Ecto neural progenitor cell (in vitro differentiated cells): ENCODE data around the gene NELL2.
"Not testable (repeated sequence)": the region's sequence is repeated elsewhere in the genome, so short reads cannot be mapped to it uniquely, and the experiment has no call there.

Source experiments
- DNase-seq: peaks from one replicate; pipeline ENCODE4 v3.0.0-alpha.2; 2018; ENCODE audit warnings: low spot score

The NELL2 gene

DNA sequence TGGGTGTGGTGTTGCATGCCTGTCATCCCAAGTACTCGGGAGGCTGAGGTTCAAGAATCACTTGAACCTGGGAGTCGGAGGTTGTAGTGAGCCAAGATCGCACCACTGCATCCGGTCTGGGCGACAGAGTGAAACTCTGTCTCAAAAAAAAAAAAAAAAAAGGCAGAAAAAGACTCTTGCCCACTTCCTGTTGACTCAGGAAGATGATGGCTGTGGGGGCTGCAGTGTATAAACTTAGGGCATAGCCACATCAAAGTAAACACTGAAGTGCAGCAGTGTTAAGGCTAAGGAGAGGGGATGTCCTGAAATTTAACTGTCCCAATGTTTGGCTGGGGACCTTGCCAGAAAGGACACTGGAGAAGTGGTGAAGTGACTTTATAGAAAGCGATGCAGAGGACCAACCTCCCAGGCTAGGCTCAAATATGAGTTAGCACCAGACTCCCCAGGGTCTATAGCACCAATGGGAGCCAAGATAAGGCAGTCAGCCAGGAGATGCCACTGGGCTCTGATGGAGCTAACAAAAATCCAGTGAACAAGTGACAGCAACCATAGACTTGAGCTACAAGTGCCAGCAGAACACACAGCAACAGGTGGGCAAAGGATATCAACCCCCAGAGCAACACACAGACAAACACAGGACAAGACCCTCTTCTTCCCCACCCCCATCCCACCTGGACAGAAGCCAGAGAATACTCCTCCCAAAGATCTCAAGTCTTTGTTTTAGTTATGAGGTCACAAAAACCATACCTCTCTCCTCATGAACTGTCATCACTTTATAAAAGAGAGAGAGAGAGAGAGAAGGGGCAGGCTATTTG, 28.0 kb downstream of the NELL2 start:
- DNase-seq: no peak

DNA sequence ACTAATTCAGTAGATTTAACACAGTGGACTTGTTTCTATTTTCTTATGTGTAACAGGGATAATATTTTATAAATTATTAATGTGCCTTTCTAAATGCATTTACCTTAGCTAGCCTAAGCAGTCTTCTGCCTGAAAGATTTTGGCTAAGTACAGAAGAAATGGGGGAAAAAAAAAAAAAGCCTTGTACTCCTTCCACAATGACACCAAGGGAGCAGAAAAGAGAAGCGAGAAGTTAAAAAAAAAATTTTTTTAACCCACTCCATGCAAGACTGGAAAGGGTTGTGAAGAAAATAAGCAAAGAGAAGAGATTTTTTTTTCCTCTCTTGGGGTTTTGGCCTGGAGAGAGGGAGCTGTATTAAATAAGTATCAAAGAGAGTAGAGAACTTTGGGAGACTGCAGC, 28.7 kb downstream of the NELL2 start:
- no peak for DNase-seq

DNA sequence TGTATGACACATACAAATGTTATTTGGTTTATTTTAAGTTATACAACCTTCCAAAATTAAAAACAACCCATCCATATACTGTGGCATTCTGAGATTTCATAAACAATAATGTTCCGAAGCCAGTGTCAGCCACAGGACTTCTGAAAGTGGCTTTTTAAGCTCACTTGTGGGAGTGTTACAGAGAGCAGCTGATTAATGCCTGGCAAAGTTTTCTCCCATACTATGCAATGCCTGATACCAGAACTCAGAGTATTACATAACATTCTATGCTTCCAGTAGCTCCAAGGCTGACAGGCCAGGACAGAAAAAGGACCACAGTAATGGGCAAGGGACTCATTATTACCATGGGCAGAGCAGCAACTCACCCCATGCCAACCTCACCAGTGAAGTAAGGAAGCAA, 29.3 kb downstream of the NELL2 start:
- DNase-seq: no peak

DNA sequence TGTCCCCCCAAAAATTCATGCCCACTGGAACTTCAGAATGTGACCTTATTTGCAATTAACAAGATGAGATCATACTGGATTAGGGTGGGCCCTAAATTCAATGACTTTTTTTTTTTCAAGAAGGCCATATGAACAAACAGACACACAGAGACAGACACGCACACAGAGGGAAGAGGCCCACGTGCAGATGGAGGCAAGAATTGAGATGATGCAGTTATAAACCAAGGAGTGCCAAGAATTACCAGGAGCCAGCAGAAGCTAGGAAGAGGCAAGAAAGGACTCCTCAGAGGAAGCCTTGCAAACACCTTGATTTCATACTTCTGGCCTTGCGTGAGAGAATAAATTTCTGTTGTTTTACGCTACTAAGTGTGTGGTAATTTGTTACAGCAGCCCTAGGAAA, 33.4 kb downstream of the NELL2 start:
- no peak for DNase-seq

DNA sequence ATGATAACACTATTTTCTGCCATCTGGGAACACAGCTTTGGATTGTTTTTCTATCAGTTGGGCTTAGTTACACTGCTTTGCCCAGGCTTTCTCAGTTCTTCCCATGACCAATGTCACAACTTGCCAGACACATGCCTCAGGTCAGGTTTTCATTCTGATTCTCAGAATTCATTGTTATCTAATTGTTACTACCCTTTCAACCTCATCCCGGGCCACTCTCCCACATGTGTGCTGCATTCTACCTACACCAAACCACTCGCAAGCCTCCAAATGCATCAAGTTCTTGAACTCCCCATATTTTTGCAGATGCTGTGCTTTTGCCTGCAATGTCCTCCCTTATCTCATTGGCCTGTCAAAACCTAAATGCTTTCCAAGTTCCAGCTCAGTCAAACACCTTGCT, 36.3 kb downstream of the NELL2 start:
- DNase-seq: no peak

DNA sequence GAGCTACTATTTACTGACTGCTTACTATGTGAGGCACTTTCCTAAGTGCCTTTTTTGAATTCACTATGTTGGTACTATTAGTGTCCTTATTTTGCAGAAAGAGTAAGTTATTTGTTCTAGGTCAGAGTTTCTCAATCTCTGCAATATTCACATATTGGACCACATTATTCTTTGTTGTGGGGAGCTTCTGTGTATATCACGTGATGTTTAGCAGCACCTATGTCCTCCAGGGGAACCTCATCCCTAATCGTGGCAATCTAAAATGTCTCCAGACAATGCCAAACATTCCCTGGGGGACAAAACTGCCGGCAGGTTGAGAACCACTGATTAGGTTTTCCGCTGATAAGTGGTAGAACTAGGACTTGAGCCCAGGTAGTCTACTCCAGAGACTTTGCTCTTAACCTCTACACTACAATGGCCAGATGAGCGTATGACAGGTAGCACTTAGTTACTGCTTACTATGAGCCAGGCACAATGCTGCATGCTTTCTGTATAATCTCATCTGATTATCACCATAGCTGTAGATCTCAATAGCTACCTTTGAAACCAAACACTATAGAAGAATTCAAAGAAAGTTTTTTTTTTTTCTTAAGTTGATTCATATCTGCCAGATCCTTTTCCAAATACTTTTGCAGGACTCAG, 38.9 kb downstream of the NELL2 start:
- DNase-seq: no peak

DNA sequence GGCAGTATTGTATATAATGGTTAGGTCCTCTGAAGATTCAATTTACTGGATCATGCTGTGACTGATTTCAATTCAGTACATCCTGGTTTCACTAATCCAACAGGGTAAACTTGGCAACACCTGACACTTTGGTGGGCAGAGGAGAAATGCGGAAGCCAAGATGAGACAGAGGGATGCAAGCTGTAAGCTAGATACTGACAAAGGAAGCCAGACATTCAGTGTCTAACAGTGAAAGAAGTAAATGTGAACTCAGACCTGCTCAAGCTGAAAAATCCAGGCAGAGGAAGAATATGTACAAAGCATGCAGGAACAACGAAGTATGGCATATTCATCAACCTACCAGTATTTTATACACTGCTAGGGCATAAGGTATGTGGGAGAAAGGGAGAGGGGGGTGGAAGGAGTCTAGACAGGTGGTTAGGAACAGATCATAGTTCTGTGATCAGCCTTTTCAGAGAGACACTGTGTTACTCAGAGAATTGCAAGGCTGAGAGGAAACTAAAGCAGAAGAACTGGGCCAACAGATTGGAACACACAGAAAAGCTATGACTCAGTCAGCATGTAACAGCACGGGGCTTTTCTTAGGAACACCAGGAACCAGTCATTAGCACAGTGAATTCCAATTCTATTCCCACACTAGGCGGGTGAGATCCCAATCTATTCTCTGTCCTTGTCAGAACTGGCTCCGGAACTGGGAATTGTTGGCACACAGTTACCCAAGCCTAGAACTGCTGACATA, 40.3 kb downstream of the NELL2 start:
- no peak for DNase-seq

DNA sequence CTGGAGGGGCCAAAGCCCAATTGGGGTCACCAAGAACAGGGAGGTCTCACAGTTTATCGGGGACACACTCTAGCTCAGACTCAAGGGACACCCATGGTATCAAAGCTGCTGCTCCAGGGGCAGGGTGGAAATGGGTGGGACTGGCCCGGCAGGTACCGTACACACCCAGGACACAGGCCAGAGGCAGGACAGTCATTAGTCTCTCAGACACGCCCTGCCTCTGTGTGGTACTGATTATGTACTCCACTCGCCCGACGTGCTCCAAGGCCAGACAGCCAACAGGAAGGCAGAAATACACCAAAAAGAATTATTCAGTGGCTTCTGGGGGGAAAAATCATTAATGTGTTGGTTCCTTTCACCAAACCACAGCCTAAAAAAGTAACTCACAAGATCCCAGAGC, 41.1 kb downstream of the NELL2 start:
- not testable (repeated sequence) for DNase-seq

DNA sequence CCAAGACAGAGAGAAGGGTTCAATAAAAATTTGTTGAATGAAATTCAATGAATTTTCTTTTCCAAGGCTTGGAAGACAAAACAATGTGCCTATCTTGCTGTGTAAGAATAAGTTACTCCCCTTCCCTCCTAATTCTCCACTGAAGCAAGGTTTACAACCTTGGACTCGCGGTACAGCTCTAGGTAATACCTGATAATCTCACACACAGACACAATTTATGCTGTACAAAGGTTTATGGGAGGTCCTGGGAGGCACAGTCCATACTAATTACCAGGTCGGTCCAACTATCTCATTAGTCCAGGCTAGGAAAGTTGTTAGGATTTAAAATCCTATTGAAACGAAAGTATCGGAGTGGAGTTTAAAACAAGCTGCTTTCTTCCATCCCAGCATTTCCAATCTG, 42.6 kb downstream of the NELL2 start:
- DNase-seq: no peak

DNA sequence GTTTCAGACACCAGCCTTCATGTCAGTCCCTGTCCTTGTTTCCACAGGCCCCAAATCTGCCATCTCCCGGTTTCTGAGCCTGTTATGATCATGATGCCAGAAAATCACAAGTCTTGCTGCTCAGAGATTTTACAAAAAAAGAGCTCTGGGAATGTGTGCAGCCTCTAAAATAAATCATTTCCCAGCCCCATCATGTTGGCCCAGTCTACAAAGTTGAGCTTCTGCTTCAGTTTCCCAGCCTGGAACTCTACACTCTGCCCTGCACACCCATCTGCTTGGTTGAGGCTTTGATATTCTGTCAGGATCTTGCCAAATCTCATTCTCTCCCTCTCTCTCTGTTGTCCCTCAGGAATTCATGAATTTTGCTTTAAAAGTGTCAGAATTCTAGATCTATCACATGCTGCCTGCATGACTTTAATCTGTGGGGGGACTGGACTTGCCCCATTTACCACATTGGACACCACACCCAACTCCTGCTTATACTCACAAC, 45.5 kb downstream of the NELL2 start:
- no peak for DNase-seq

DNA sequence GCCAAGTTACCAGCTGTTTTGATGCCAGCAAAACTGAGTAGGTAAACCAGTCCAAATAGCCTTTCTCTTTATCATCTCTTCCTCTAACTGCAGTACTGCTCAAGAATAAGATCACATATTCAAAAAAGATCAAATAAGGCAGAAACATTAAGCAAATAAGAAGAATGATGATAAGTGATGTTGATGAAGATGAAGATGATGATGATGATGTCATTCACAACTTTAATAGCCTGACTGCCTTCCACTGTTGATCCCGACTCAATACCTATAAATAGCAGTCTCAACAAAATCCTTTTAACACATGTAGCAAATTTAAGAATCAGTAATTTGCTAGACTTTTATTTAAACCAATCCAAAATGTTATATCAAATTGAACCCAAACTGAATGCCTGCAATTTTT, 47.1 kb downstream of the NELL2 start:
- DNase-seq: no peak

DNA sequence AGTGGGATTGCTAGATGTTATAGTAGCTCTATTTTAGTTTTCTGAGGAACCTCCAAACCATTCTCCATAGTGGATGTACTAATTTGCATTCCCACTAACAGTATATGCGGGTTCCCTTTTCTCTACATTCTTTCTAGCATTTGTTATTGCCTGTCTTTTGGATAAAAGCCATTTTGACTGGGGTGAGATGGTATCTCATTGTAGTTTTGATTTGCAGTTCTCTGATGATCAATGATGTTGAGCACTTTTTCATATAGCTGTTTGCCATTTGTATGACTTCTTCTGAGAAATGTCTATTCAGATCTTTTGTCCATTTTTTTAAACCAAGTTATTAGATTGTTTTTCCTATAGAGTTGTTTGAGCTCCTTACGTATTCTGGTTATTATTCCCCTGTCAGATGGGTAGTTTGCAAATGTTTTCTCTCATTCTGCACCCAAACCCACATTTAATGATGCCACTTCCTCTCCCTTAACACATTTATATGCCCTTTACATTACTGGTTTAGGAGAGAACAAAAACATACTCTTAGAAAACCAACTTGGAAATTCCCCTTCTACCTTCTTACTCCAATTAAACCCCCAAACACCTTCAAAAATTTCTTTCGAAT, 48.2 kb downstream of the NELL2 start:
- DNase-seq: no peak

DNA sequence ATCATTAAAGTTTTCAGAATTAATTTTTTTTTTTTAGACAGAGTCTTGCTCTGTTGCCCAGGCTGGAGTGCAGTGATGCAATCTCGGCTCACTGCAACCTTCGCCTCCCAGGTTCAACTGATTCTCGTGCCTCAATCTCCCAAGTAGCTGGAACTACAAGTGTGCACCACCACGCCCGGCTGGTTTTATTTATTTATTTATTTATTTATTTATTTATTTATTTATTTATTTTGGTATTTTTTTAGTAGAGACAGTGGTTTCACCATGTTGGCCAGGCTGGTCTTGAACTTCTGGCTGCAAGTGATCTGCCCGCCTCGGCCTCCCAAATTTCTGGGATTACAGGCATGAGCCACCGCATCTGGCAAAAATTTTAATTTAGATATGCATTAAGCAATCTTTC, 54.4 kb downstream of the NELL2 start:
- not testable (repeated sequence) for DNase-seq

DNA sequence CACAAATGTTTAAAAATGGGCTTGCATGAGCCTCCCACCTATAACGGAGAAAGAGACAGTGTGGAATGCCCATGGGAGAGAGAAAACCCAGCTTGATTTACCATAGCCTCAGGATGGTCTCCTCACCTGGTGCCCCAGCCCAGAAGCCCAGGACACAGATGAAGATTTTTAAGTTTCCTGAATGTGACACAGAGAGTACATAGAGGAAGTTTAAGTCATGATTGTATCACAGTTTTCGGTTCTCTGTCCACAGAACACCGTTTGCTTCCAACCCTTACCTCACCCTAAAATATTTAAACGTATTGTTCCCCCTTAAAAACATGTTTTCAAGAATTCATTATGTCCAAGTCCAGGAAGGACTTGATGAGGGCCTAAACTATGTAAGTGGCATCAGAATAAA, 56.2 kb downstream of the NELL2 start:
- DNase-seq: no peak

DNA sequence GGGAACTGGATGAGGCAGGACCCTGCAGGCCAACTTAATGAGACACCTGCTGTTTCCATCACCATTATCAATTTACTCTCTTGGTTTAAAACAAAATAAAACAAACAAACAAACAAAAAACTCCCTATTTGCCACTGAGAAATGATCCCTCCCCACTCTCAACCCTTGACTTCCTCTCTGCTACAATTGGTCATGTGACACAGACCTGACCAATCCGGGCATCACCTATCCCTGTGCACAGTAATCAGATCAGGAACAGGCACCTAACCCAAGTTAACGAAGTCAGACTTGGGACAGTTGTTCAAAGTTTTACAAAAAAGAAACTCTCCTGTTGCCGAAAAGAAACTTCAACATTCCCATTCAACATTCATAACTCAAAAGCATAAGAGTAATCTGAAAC, 58.4 kb downstream of the NELL2 start:
- DNase-seq: no peak

DNA sequence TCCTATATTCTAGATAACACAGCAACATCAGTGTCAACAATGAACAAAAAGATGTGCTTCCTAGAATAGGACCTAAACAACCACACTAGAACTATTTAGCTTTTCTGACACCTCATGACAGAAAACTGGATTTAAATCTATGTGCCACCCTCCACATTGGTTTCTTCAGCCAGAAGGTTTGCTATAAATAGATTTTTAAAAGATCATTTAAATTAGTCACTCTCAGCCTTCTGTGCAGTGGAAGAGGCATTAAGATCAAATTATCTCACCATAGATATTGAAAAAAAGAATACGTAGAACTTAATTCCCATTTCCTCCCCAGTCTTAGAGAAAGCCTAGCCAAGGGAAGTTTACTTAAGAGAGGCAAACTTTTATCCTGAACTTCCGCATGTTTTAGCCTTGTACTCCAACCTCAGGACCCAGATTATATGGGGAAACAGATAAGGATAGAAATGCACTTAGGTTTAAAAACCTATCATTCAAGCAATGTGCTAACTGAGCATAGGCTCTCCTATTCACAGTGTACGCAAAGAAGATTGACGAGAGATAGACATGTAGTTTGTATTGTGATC, 59.6 kb downstream of the NELL2 start:
- DNase-seq: no peak

DNA sequence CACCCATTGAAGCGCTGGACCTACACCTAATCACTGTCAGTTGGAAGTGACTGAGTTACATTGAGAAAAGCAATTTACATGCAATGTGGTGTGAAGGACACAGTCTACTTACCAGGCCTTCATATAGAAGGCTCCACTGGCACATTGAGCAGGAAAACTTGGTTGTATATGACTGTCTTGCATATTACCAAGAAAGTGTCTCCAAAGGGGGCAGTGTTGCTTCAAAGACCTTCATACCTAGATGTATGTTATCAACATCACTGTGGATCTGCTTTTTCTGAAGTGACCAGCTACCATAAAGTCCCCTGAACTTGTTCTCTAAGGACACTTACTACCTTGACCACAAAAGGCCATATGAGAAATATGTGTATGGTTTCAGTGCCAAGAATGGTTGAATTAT, 64.1 kb downstream of the NELL2 start:
- DNase-seq: no peak

DNA sequence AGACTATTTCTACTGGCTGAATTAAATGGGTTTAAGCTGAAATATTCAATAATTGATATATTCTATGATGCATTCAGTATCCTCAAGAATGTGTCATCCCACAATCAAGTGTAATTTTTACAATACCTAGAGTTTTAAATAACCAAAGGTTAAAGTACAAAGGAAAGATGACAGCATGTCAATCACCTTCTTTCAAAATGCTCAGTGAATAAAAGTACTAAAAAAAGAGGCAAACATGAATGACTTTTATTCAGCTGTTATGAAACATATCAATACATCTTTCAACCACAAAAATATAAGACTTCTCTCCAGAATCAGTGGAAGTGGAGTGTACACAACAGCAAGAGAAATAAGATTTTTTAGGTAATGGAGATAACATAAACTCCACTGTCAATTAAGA, 72.0 kb downstream of the NELL2 start:
- DNase-seq: no peak

DNA sequence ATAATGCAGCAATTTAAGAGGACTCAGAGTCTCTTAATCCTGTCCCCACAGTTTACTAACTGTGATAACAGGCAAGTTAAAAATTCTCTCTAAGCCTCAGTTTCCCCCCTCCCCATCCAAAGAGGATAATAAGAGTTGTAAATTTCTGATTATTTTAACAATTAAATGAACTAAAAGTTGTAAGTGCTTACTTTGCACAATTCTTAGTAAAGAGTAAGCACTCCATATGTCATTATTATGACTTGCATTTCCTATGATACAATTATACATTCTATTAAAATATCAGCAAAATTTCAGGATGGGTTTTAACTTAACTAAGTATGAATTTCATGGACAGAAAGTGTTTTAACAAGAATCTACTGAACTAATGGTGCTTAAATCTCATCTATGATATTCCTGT, 80.1 kb downstream of the NELL2 start:
- DNase-seq: no peak

DNA sequence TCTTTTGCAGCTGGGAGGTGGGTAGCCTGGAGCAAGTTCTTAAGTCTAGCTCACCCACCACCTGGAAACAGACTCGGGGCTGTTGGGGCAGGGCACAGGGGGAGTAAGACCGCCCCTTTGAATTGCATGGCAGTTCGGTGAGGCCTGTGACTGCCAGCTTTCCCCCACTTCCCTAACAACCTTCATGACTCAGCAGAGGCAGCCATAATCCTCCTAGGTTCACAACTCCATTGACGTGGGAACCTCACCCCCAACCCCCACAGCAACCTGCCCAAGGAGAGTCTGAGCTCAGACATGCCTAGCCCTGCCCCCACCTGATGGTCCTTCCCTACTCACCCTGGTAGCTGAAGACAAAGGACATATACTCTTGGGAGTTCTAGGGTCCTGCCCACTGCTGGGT, 87.4 kb downstream of the NELL2 start:
- DNase-seq: no peak

DNA sequence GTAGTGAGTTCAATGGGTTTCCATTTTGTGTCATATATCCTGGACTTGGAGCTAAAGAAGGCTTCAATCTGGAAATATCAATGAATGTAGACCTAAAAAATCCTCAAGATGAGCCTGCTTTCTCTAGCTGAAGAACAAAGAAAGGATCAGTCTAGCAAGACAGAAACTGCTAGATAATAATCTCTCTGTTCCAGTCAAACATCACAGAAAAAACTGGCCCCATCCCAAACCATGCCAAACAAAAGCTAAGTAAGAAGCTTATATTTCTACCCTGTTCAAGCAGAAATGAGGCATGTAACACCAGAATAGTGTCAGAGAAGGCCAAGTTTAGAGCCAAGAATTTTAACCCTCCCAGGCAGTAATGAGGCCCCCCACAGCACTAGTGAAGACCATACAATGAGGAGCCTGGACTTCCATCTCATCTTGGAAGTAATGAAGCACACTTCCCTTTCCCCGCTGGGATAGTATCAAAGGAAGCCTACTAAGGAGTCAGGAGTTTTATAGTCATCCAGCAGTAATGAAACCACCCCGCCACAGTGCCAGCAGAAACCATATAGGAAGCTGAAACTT, 95.8 kb downstream of the NELL2 start:
- DNase-seq: no peak

DNA sequence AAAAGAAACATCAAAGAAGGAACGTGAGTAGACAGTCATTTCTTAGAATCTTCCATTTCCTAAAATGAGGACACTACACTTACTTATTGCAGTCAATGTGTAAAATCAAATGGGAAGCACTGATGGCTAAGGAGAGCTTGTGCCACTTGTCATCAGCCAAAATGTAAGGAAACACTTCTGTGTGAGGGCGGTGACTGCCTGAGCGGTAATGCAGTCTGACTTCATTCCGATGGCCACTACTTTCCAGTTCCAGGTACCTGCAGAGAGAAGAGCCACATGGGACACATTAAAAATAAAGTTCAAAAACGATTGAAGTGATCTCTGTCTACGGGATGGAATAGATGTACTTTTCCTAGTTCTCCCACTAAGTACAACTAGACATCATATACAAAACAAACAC, 96.3 kb downstream of the NELL2 start:
- DNase-seq: no peak
